ENCODE results near the gene OR2AT4.
"Not testable (repeated sequence)": the region's sequence is repeated elsewhere in the genome, so short reads cannot be mapped to it uniquely, and the experiment has no call there.

- not testable (repeated sequence) for TF ChIP-seq CTCF (IDR thresholded peaks at IDR 0.05; ENCODE audit: extremely low read depth in 1 of 2, insufficient read depth in 1 of 2, low read depth in 1 of 2, low read length in 2 of 2); EZH2 (IDR thresholded peaks at IDR 0.05; ENCODE audit: borderline replicate concordance, low read depth, low read length, severe bottlenecking); JUN (IDR thresholded peaks at IDR 0.05; ENCODE audit: borderline replicate concordance, insufficient read depth, insufficient read length, low read depth); MYC (IDR thresholded peaks at IDR 0.05; ENCODE audit: low read depth, low read length); POLR2A (IDR thresholded peaks at IDR 0.05; ENCODE audit: low read depth, low read length); MAX (IDR thresholded peaks at IDR 0.05; ENCODE audit: insufficient read depth, insufficient read length); POLR2AphosphoS5 (IDR thresholded peaks at IDR 0.05; ENCODE audit: insufficient read depth, low read depth, low read length); GATA2 (IDR thresholded peaks at IDR 0.05; ENCODE audit: insufficient read depth, insufficient read length, low read depth, low read length); FOS (IDR thresholded peaks at IDR 0.05; ENCODE audit: borderline replicate concordance, insufficient read depth, low read length)
Observed at GRCh38 chr11:75049501-75050266, 47.0 kb downstream of the OR2AT4 start.
